ENCODE results near the gene MAD1L1.
"Not testable (repeated sequence)": the region's sequence is repeated elsewhere in the genome, so short reads cannot be mapped to it uniquely, and the experiment has no call there.

- not testable (repeated sequence) for TF ChIP-seq EZH2 (IDR thresholded peaks at IDR 0.05; ENCODE audit: low read depth); CTCF (conservative IDR thresholded peaks at IDR 0.05)
These were observed 262.5 kb downstream of the MAD1L1 start for GRCh38 chr7:1970285-1970660.

Measured in PC-9 (cell line).